ENCODE results near the gene VEPH1. TPM values are rescaled to one million over a fixed set of nuclear protein-coding genes. Genes with fewer than 3 reads are reported as not detected.

The VEPH1 gene
- total RNA-seq, 2 donors from 2014 or later = not detected

- ATAC-seq (no peak), DNase-seq (ENCODE audit: low spot score) (no peak)
- Mint-ChIP-seq H3K36me3 (no peaks in the 10 kb centered on the region), H3K4me1 (ENCODE audit: low read depth in 2 of 2) (no peaks in the 10 kb centered on the region), H3K4me3 (no peak overlapping the region), H3K27me3 (peaks cover 0 to 6% of the 10 kb centered on the region in 2 donors), H3K9me3 (peaks cover 7% of the 10 kb centered on the region), H3K27ac (no peak overlapping the region)
Observed at GRCh38 chr3:157393113-157393512, 110.1 kb downstream of the VEPH1 start.

GRCh38 chr3:157392104-157392503 lies 111.1 kb downstream of the VEPH1 start:
- Mint-ChIP-seq H3K4me1 (ENCODE audit: low read depth in 2 of 2) (no peaks in the 10 kb centered on the region), H3K9me3 (peaks cover 3% of the 10 kb centered on the region), H3K27me3 (peaks cover 0 to 6% of the 10 kb centered on the region in 2 donors), H3K27ac (no peak overlapping the region), H3K4me3 (no peak overlapping the region), H3K36me3 (no peaks in the 10 kb centered on the region)
- ATAC-seq (no peak), DNase-seq (ENCODE audit: low spot score) (no peak)

- no peak for DNase-seq (ENCODE audit: low spot score)
- H3K4me3 Mint-ChIP-seq = no peak overlapping the region
- no peaks in the 10 kb centered on the region for H3K36me3 Mint-ChIP-seq
- ATAC-seq = no peak
- peaks cover 3% of the 10 kb centered on the region for H3K9me3 Mint-ChIP-seq
- H3K27me3 Mint-ChIP-seq = peaks cover 0 to 1% of the 10 kb centered on the region in 2 donors
- no peaks in the 10 kb centered on the region for H3K4me1 Mint-ChIP-seq (ENCODE audit: low read depth in 2 of 2)
- no peak overlapping the region for H3K27ac Mint-ChIP-seq
Observed at GRCh38 chr3:157390713-157391515, 112.3 kb downstream of the VEPH1 start.

GRCh38 chr3:157388976-157389375 lies 114.2 kb downstream of the VEPH1 start:
- no peaks in the 10 kb centered on the region for H3K4me1 Mint-ChIP-seq (ENCODE audit: low read depth in 2 of 2)
- H3K4me3 Mint-ChIP-seq = no peak overlapping the region
- H3K36me3 Mint-ChIP-seq = no peaks in the 10 kb centered on the region
- H3K27ac Mint-ChIP-seq = no peak overlapping the region
- ATAC-seq = no peak
- peaks cover 3% of the 10 kb centered on the region for H3K9me3 Mint-ChIP-seq
- no peak for DNase-seq (ENCODE audit: low spot score)
- no peaks in the 10 kb centered on the region for H3K27me3 Mint-ChIP-seq

GRCh38 chr3:157387708-157388435 lies 115.3 kb downstream of the VEPH1 start:
- no peak overlapping the region for H3K27ac Mint-ChIP-seq
- H3K27me3 Mint-ChIP-seq = no peaks in the 10 kb centered on the region
- peaks cover 3% of the 10 kb centered on the region for H3K9me3 Mint-ChIP-seq
- no peaks in the 10 kb centered on the region for H3K36me3 Mint-ChIP-seq
- ATAC-seq (no peak), DNase-seq (ENCODE audit: low spot score) (no peak)
- no peak overlapping the region for H3K4me3 Mint-ChIP-seq
- H3K4me1 Mint-ChIP-seq (ENCODE audit: low read depth in 2 of 2) = no peaks in the 10 kb centered on the region

GRCh38 chr3:157384491-157384890 lies 118.7 kb downstream of the VEPH1 start:
- H3K27me3 Mint-ChIP-seq = no peaks in the 10 kb centered on the region

GRCh38 chr3:157384031-157384430 lies 119.2 kb downstream of the VEPH1 start:
- H3K4me1 Mint-ChIP-seq (ENCODE audit: low read depth in 2 of 2) = no peaks in the 10 kb centered on the region
- ATAC-seq = no peak
- H3K27me3 Mint-ChIP-seq = no peaks in the 10 kb centered on the region
- H3K4me3 Mint-ChIP-seq = no peak overlapping the region
- H3K9me3 Mint-ChIP-seq = peaks cover 4% of the 10 kb centered on the region
- H3K36me3 Mint-ChIP-seq = no peaks in the 10 kb centered on the region
- no peak overlapping the region for H3K27ac Mint-ChIP-seq
- no peak for DNase-seq (ENCODE audit: low spot score)

More at GRCh38 chr3:157384491-157384890, 118.7 kb downstream of the VEPH1 start:
- Mint-ChIP-seq H3K4me1 (ENCODE audit: low read depth in 2 of 2) (no peaks in the 10 kb centered on the region), H3K4me3 (no peak overlapping the region), H3K9me3 (peaks cover 4% of the 10 kb centered on the region), H3K27ac (no peak overlapping the region), H3K36me3 (no peaks in the 10 kb centered on the region)
- DNase-seq (ENCODE audit: low spot score) (no peak), ATAC-seq (no peak)

GRCh38 chr3:157381606-157382005 lies 121.6 kb downstream of the VEPH1 start:
- no peak overlapping the region for H3K4me3 Mint-ChIP-seq
- no peak overlapping the region for H3K27ac Mint-ChIP-seq
- ATAC-seq (no peak), DNase-seq (ENCODE audit: low spot score) (no peak)
- H3K4me1 Mint-ChIP-seq (ENCODE audit: low read depth in 2 of 2) = no peaks in the 10 kb centered on the region
- peaks cover 4% of the 10 kb centered on the region for H3K9me3 Mint-ChIP-seq
- H3K27me3 Mint-ChIP-seq = no peaks in the 10 kb centered on the region
- no peaks in the 10 kb centered on the region for H3K36me3 Mint-ChIP-seq

- Mint-ChIP-seq H3K36me3 (no peaks in the 10 kb centered on the region), H3K27ac (no peak overlapping the region), H3K4me3 (no peak overlapping the region), H3K27me3 (no peaks in the 10 kb centered on the region), H3K9me3 (peaks cover 4% of the 10 kb centered on the region), H3K4me1 (ENCODE audit: low read depth in 2 of 2) (no peaks in the 10 kb centered on the region)
- ATAC-seq = no peak
- no peak for DNase-seq (ENCODE audit: low spot score)
Observed at GRCh38 chr3:157379525-157380140, 123.6 kb downstream of the VEPH1 start.

GRCh38 chr3:157376603-157377300 lies 126.5 kb downstream of the VEPH1 start:
- no peak for DNase-seq (ENCODE audit: low spot score)
- ATAC-seq = no peak
- H3K4me1 Mint-ChIP-seq (ENCODE audit: low read depth in 2 of 2) = no peaks in the 10 kb centered on the region
- H3K27me3 Mint-ChIP-seq = no peaks in the 10 kb centered on the region
- no peak overlapping the region for H3K27ac Mint-ChIP-seq
- H3K36me3 Mint-ChIP-seq = no peaks in the 10 kb centered on the region
- H3K4me3 Mint-ChIP-seq = no peak overlapping the region
- peaks cover 8% of the 10 kb centered on the region for H3K9me3 Mint-ChIP-seq

GRCh38 chr3:157375342-157375986 lies 127.8 kb downstream of the VEPH1 start:
- no peak for DNase-seq (ENCODE audit: low spot score)
- peaks cover 8% of the 10 kb centered on the region for H3K9me3 Mint-ChIP-seq
- H3K4me1 Mint-ChIP-seq (ENCODE audit: low read depth in 2 of 2) = no peaks in the 10 kb centered on the region
- H3K27me3 Mint-ChIP-seq = no peaks in the 10 kb centered on the region
- no peak for ATAC-seq
- H3K36me3 Mint-ChIP-seq = no peaks in the 10 kb centered on the region
- no peak overlapping the region for H3K27ac Mint-ChIP-seq
- no peak overlapping the region for H3K4me3 Mint-ChIP-seq

GRCh38 chr3:157374933-157375332 lies 128.3 kb downstream of the VEPH1 start:
- Mint-ChIP-seq H3K4me3 (no peak overlapping the region), H3K4me1 (ENCODE audit: low read depth in 2 of 2) (no peaks in the 10 kb centered on the region), H3K36me3 (no peaks in the 10 kb centered on the region), H3K27ac (no peak overlapping the region), H3K9me3 (peaks cover 3% of the 10 kb centered on the region), H3K27me3 (no peaks in the 10 kb centered on the region)
- ATAC-seq (no peak), DNase-seq (ENCODE audit: low spot score) (no peak)

GRCh38 chr3:157373783-157374182 lies 129.4 kb downstream of the VEPH1 start:
- H3K4me3 Mint-ChIP-seq = no peak overlapping the region
- no peak for ATAC-seq
- DNase-seq (ENCODE audit: low spot score) = no peak

More at GRCh38 chr3:157373783-157374182, 129.4 kb downstream of the VEPH1 start:
- Mint-ChIP-seq H3K27ac (no peak overlapping the region), H3K36me3 (no peaks in the 10 kb centered on the region), H3K27me3 (no peaks in the 10 kb centered on the region), H3K9me3 (peaks cover 3% of the 10 kb centered on the region), H3K4me1 (ENCODE audit: low read depth in 2 of 2) (no peaks in the 10 kb centered on the region)

Measured in natural killer cell treated with Interleukin-12 subunit alpha and Interleukin-12 subunit beta and Interleukin-15 and Interleukin-18, amount 100 ng/mL, for 72 hours (primary cell).